Measurements from ENCODE around the gene CAMTA1. TPM values are rescaled to one million over a fixed set of nuclear protein-coding genes. Genes with fewer than 3 reads are reported as not detected.

CAMTA1 gene
- total RNA-seq, 1 donor from 2014 or later, result 268 TPM

- Mint-ChIP-seq H3K27me3 (ENCODE audit: insufficient read depth, low read depth) (peaks cover 2% of the 10 kb centered on the region), H3K4me3 (no peak overlapping the region), H3K27ac (no peak overlapping the region), H3K4me1 (peaks cover 3% of the 10 kb centered on the region), H3K9me3 (no peaks in the 10 kb centered on the region), H3K36me3 (no peaks in the 10 kb centered on the region)
- no peak overlapping the region for H3K27ac ChIP-seq
- peaks cover 7% of the 10 kb centered on the region for H3F3A ChIP-seq (ENCODE audit: low read depth)
- H3K9ac ChIP-seq, result no peak overlapping the region
- TF ChIP-seq EZH2phosphoT487 (IDR thresholded peaks at IDR 0.05), result no peak
- no peak for TF ChIP-seq EZH2 (IDR thresholded peaks at IDR 0.05)
- TF ChIP-seq, protein P1, sequence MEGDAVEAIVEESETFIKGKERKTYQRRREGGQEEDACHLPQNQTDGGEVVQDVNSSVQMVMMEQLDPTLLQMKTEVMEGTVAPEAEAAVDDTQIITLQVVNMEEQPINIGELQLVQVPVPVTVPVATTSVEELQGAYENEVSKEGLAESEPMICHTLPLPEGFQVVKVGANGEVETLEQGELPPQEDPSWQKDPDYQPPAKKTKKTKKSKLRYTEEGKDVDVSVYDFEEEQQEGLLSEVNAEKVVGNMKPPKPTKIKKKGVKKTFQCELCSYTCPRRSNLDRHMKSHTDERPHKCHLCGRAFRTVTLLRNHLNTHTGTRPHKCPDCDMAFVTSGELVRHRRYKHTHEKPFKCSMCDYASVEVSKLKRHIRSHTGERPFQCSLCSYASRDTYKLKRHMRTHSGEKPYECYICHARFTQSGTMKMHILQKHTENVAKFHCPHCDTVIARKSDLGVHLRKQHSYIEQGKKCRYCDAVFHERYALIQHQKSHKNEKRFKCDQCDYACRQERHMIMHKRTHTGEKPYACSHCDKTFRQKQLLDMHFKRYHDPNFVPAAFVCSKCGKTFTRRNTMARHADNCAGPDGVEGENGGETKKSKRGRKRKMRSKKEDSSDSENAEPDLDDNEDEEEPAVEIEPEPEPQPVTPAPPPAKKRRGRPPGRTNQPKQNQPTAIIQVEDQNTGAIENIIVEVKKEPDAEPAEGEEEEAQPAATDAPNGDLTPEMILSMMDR (IDR thresholded peaks at IDR 0.05), result no peak
- H4K20me1 ChIP-seq (ENCODE audit: low read depth), result no peaks in the 10 kb centered on the region
- no peaks in the 10 kb centered on the region for H3K36me3 ChIP-seq
- no peak overlapping the region for H3K4me2 ChIP-seq
- H3K27me3 ChIP-seq, result peaks cover 6% of the 10 kb centered on the region
- H3K9me3 ChIP-seq (ENCODE audit: low read depth), result no peaks in the 10 kb centered on the region
- H3K4me1 ChIP-seq, result peaks cover 14% of the 10 kb centered on the region
- no peak for DNase-seq (ENCODE audit: low spot score)
- no peaks in the 10 kb centered on the region for H3K79me2 ChIP-seq (ENCODE audit: low read depth)
- no peak overlapping the region for H3K4me3 ChIP-seq
- H2AFZ ChIP-seq (replicated peaks), result no peak overlapping the region
These were observed 34.8 kb upstream of the CAMTA1 start for GRCh38 chr1:6750490-6750889.

GRCh38 chr1:6753320-6754140, 31.7 kb upstream of the CAMTA1 start:
- Mint-ChIP-seq H3K4me3 (no peak overlapping the region), H3K9me3 (no peaks in the 10 kb centered on the region), H3K36me3 (no peaks in the 10 kb centered on the region), H3K27ac (no peak overlapping the region), H3K27me3 (ENCODE audit: insufficient read depth, low read depth) (peaks cover 2% of the 10 kb centered on the region), H3K4me1 (no peaks in the 10 kb centered on the region)
- DNase-seq (ENCODE audit: low spot score), result no peak
- Histone ChIP-seq H3K4me2 (no peak overlapping the region), H3K36me3 (no peaks in the 10 kb centered on the region), H3K4me1 (no peaks in the 10 kb centered on the region), H3K9ac (no peak overlapping the region), H3K79me2 (ENCODE audit: low read depth) (no peaks in the 10 kb centered on the region), H3K9me3 (ENCODE audit: low read depth) (no peaks in the 10 kb centered on the region), H3K4me3 (no peak overlapping the region), H3K27me3 (peaks cover 3% of the 10 kb centered on the region), H2AFZ (replicated peaks) (no peak overlapping the region), H4K20me1 (ENCODE audit: low read depth) (no peaks in the 10 kb centered on the region), H3F3A (ENCODE audit: low read depth) (no peaks in the 10 kb centered on the region), H3K27ac (no peak overlapping the region)
- TF ChIP-seq, protein P1 (IDR thresholded peaks at IDR 0.05), result no peak

DNA sequence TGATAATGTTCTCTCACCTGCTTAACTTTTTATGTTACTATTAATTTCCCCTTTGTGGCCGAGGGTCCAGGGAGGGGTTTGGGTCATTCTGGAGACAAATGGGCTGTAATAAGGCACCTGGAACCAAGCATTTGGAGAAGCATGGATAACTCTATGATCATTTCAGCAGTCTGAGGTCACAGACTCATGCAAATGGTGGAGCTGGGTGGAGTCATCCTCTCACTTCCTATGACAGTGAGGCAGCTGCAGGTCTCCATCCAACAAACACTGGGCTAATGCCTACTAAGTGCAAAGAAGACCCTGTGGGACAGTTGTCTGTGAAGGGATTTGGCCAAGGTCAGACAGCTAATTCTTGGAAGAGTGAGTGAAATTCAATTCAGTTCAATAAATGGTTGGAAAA, 28.8 kb upstream of the CAMTA1 start:
- no peaks in the 10 kb centered on the region for H3K36me3 ChIP-seq
- H3K36me3 Mint-ChIP-seq, result no peaks in the 10 kb centered on the region
- no peaks in the 10 kb centered on the region for H3K9me3 ChIP-seq (ENCODE audit: low read depth)
- no peak overlapping the region for H3K4me3 Mint-ChIP-seq
- H3F3A ChIP-seq (ENCODE audit: low read depth), result no peaks in the 10 kb centered on the region
- no peak overlapping the region for H3K4me3 ChIP-seq
- H3K79me2 ChIP-seq (ENCODE audit: low read depth), result no peaks in the 10 kb centered on the region
- no peaks in the 10 kb centered on the region for H3K9me3 Mint-ChIP-seq
- H3K9ac ChIP-seq, result no peak overlapping the region
- DNase-seq (ENCODE audit: low spot score), result no peak
- no peak overlapping the region for H3K4me2 ChIP-seq
- H3K27me3 ChIP-seq, result no peaks in the 10 kb centered on the region
- H3K27ac ChIP-seq, result no peak overlapping the region
- no peaks in the 10 kb centered on the region for H3K4me1 Mint-ChIP-seq
- no peaks in the 10 kb centered on the region for H3K4me1 ChIP-seq
- H3K27ac Mint-ChIP-seq, result no peak overlapping the region
- TF ChIP-seq EZH2phosphoT487 (IDR thresholded peaks at IDR 0.05) (no peak), EZH2 (IDR thresholded peaks at IDR 0.05) (no peak)
- TF ChIP-seq, protein P1 (IDR thresholded peaks at IDR 0.05), result no peak
- H4K20me1 ChIP-seq (ENCODE audit: low read depth), result no peaks in the 10 kb centered on the region
- peaks cover 3% of the 10 kb centered on the region for H3K27me3 Mint-ChIP-seq (ENCODE audit: insufficient read depth, low read depth)
- no peak overlapping the region for H2AFZ ChIP-seq (replicated peaks)

Measured in neural progenitor cell (in vitro differentiated cells).